Left hindlimb (tissue), 1 donor: ENCODE data around the gene SPANXC.
"Not testable (repeated sequence)": the region's sequence is repeated elsewhere in the genome, so short reads cannot be mapped to it uniquely, and the experiment has no call there.

Experiments used
- DNase-seq: peaks from one replicate; pipeline ENCODE4 v3.0.0-alpha.2; 2018

Gene SPANXC, protein sequence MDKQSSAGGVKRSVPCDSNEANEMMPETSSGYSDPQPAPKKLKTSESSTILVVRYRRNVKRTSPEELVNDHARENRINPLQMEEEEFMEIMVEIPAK

DNA sequence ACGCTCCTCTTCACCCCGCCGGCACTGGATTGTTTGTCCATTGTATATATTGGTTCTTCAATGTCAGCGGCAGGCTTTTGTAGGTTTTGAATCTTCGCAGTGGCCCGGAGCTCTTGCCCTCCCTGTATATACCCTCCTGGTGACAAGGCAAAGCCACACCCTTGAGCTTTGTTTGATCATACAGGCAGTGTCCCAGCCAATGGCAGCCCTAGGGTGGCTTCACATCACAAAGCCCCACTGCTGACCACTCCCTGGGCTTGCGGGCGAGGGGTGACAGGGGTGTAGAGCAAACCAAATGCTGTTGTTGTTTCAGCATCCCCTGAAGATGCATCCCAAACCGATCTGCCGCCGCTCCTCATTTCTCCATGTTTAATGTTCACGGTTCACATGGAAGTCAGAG lies at the start of gene SPANXC:
SPANXC (minus strand) TSS at position 101 of the 400 bp plus-strand sequence; CDS start at position 41, 60 bp downstream.
- not testable (repeated sequence) for DNase-seq

DNA sequence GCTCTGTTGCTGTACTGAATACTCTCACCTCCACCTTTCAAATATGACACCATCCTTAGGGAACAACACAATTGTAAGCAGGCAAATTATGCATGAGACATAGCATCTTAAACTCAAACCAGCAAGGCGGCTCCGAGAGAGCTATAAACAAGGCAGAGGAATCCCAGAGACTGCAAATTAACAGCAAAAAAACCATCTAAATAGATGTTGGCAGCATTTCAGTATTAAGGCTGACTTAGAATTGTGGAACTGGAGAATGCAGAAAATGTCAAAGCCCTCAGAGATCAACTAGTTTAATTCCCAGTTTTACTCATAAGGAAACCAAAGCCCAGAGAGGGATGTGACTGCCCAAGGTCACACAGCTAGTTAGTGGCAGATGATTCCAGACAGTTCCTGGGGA lies 37.2 kb upstream of the SPANXC start:
- DNase-seq: no peak

DNA sequence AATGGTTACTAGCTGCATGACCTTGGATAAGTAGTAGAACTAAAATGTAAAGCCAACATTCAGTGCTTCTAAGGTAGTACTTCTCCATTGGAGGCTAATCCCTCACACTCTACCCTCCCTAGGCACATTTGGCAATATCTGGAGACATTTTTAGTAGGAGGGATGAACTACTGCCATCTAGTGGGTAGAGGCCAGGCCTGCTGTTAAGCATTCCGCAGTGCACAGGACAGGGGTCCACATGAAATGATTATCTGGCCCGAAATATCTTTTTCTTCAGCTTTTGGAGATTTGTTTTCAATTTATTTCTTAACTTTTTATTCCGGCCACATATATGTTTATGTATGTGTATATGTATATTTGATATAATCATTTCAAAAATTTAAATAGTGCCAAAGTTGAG lies 36.0 kb upstream of the SPANXC start:
- DNase-seq: no peak

DNA sequence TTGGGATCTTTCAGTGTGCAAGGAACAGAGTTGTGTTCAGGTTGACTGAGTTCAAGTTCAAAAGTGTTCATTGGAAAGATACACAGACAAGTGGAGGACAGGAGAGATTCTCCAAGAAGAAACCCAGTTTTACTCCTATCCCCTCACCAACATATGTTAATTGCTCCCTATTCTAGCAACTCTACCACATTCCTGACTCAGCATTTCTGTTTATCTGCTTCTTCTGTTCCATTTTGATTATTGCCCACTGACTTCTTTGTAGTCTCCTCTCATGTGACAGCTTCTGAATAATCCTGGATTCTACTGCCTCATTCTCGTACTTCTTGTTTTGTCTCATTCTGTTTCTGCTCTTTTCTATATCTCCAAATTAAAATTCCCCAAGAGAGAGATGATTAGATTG lies 15.8 kb upstream of the SPANXC start:
- DNase-seq: no peak

DNA sequence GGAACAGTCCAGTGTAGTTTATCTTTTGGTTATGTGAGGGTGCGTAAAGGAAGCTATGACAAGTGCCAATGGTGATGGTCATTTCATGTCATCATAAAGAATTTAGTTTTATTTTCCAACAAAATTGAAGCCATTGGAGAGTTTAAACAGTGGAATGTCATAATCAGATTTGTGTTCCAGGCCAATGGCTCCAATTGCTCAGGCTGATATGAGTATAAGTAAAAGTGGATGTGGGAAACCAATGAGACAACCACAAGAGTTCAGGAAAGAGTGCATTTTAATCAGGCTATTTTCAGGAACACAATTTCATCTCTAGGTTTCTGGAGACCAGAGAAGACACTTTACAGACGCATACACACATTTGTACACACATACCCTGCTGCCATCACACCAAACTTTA lies 20.7 kb downstream of the SPANXC start:
- DNase-seq: no peak

DNA sequence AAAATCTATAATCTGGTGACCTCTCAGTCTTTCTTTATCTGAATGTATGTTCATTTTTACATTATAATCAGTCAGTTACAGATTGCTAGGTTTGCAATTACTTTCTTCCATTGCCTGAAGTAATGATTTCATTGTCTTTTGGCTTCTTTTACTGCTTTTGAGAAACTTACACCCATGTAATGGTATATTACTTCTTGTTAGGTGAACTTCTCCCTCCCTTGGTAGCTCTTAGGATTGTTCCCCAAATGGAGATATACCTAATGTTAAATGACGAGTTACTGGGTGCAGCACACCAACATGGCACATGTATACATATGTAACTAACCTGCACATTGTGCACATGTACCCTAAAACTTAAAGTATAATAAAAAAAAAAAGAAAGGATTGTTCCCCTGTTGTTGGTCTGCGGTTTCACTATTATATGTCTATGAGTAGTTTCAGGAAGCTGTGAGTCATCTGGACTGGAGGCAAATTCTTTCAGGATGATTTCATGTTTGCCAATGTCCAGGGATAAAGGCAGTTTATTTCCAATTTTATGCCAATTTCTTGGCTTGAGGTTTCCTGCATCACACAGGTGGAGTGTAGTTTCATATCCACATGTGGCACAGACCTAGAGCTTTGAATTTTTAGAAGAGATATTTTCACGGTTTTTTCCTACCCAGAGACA lies 21.8 kb downstream of the SPANXC start:
- DNase-seq: no peak

DNA sequence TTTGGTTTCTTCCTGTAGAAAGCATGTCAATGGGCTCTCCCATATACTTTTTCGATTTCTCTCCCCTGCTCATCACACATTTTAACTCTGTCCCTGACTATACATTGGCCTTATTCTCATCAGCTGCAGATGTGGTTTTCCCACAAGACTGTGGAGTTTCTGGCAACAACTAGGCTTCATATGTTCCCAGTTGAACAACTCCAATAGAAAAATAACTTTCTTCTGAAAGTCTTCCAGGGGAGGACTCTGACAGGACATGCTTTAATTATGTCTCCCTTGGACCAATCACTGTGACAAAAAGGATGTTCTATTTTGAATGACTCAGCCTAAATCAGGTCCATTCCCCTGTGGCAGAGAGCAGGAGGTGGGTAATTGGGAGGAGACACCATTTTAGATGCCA lies 28.1 kb downstream of the SPANXC start:
- DNase-seq: no peak

DNA sequence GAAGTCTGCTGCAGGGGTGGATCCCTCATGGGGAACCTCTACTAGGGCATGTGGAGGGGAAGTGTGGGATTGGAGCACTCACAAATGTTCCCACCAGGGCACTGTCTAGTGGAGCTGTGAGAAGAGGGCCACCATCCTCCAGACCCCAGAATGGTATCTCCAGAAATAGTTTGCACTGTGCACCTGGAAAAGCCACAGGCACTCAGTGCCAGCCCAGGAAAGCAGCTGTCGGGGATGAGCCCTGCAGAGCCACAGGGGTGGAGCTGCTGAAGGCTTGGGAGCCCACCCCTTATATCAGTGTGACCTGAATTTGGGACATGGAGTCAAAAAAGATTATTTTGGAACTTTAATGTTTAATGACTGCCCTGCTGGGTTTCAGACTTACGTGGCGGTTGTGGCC lies 40.4 kb downstream of the SPANXC start:
- DNase-seq: no peak
